ENCODE data around the gene PTCRA. TPM values are rescaled to one million over a fixed set of nuclear protein-coding genes. Genes with fewer than 3 reads are reported as not detected.
"Not testable (repeated sequence)": the region's sequence is repeated elsewhere in the genome, so short reads cannot be mapped to it uniquely, and the experiment has no call there.

The PTCRA gene
- total and polyA plus RNA-seq, 2 experiments from 2014 or later: not detected

- no peak for TF ChIP-seq EZH2 (IDR thresholded peaks at IDR 0.05; ENCODE audit: insufficient read depth, poor library complexity, severe bottlenecking)
- TF ChIP-seq EZH2phosphoT487 (IDR thresholded peaks at IDR 0.05; ENCODE audit: insufficient read depth, low read depth): no peak
- in situ Hi-C loops (cut with MboI): no loop called here
- 73 to 80% methylated on average over 8 to 9 of the region's 9 CpGs for WGBS, 2 experiments (ENCODE audit: low coverage in 1 of 2, low lambda C conversion rate in 2 of 2, missing lambda C conversion rate in 2 of 2)
- Histone ChIP-seq H3K9ac (no peak overlapping the region), H3K4me2 (ENCODE audit: unreplicated experiment) (no peak overlapping the region), H3K27me3 (replicated peaks; ENCODE audit: insufficient read depth) (no peaks in the 10 kb centered on the region), H3K36me3 (ENCODE audit: low read depth) (peaks cover 12% of the 10 kb centered on the region; the same call in 1 of the 2 replicates), H3K79me2 (ENCODE audit: insufficient read depth) (peaks cover 25% of the 10 kb centered on the region), H3K27ac (no peak overlapping the region), H3K9me2 (ENCODE audit: insufficient read depth) (no peaks in the 10 kb centered on the region), H2AFZ (no peak overlapping the region), H3F3A (ENCODE audit: insufficient read depth) (no peaks in the 10 kb centered on the region), H4K20me1 (ENCODE audit: insufficient read depth) (no peaks in the 10 kb centered on the region), H3K4me3 (no peak overlapping the region), H3K4me1 (ENCODE audit: insufficient read depth) (no peaks in the 10 kb centered on the region), H3K9me3 (ENCODE audit: low read depth) (no peaks in the 10 kb centered on the region)
- no peak for DNase-seq
These were observed 23.3 kb downstream of the PTCRA start for GRCh38 chr6:42938987-42939809.

GRCh38 chr6:42939810-42940167 is 23.9 kb downstream of the PTCRA start:
- no peak overlapping the region for H3K9ac ChIP-seq
- peaks cover 12% of the 10 kb centered on the region; the same call in 1 of the 2 replicates for H3K36me3 ChIP-seq (ENCODE audit: low read depth)
- WGBS, 2 experiments (ENCODE audit: low coverage in 1 of 2, low lambda C conversion rate in 2 of 2, missing lambda C conversion rate in 2 of 2): 72 to 76% methylated on average over 4 of the region's 4 CpGs
- no peak overlapping the region for H2AFZ ChIP-seq
- H3K4me1 ChIP-seq (ENCODE audit: insufficient read depth): no peaks in the 10 kb centered on the region
- H3F3A ChIP-seq (ENCODE audit: insufficient read depth): no peaks in the 10 kb centered on the region
- H4K20me1 ChIP-seq (ENCODE audit: insufficient read depth): no peaks in the 10 kb centered on the region
- peaks cover 19% of the 10 kb centered on the region for H3K79me2 ChIP-seq (ENCODE audit: insufficient read depth)
- no peak overlapping the region for H3K4me2 ChIP-seq (ENCODE audit: unreplicated experiment)
- no peaks in the 10 kb centered on the region for H3K9me2 ChIP-seq (ENCODE audit: insufficient read depth)
- in situ Hi-C loops (cut with MboI): no loop called here
- H3K27ac ChIP-seq: no peak overlapping the region
- H3K4me3 ChIP-seq: no peak overlapping the region
- H3K9me3 ChIP-seq (ENCODE audit: low read depth): no peaks in the 10 kb centered on the region
- H3K27me3 ChIP-seq (replicated peaks; ENCODE audit: insufficient read depth): no peaks in the 10 kb centered on the region
- DNase-seq: no peak
- no peak for TF ChIP-seq EZH2 (IDR thresholded peaks at IDR 0.05; ENCODE audit: insufficient read depth, poor library complexity, severe bottlenecking)
- TF ChIP-seq EZH2phosphoT487 (IDR thresholded peaks at IDR 0.05; ENCODE audit: insufficient read depth, low read depth): no peak

- no peaks in the 10 kb centered on the region for H3K9me3 ChIP-seq (ENCODE audit: low read depth)
- in situ Hi-C loops (cut with MboI): no loop called here
- no peak overlapping the region for H2AFZ ChIP-seq
- H3K27me3 ChIP-seq (replicated peaks; ENCODE audit: insufficient read depth): no peaks in the 10 kb centered on the region
- no peak for TF ChIP-seq EZH2phosphoT487 (IDR thresholded peaks at IDR 0.05; ENCODE audit: insufficient read depth, low read depth)
- TF ChIP-seq EZH2 (IDR thresholded peaks at IDR 0.05; ENCODE audit: insufficient read depth, poor library complexity, severe bottlenecking): no peak
- H3K36me3 ChIP-seq (ENCODE audit: low read depth): peaks cover 6% of the 10 kb centered on the region; the same call in 1 of the 2 replicates
- peaks cover 12% of the 10 kb centered on the region for H3K79me2 ChIP-seq (ENCODE audit: insufficient read depth)
- H3K27ac ChIP-seq: no peak overlapping the region
- H4K20me1 ChIP-seq (ENCODE audit: insufficient read depth): no peaks in the 10 kb centered on the region
- H3K9me2 ChIP-seq (ENCODE audit: insufficient read depth): no peaks in the 10 kb centered on the region
- no peak overlapping the region for H3K4me3 ChIP-seq
- 82 to 83% methylated on average over 6 of the region's 6 CpGs for WGBS, 2 experiments (ENCODE audit: low coverage in 1 of 2, low lambda C conversion rate in 2 of 2, missing lambda C conversion rate in 2 of 2)
- H3K9ac ChIP-seq: no peak overlapping the region
- no peaks in the 10 kb centered on the region for H3K4me1 ChIP-seq (ENCODE audit: insufficient read depth)
- H3F3A ChIP-seq (ENCODE audit: insufficient read depth): no peaks in the 10 kb centered on the region
- DNase-seq: no peak
- no peak overlapping the region for H3K4me2 ChIP-seq (ENCODE audit: unreplicated experiment)
These were observed 24.7 kb downstream of the PTCRA start for GRCh38 chr6:42940493-42941045.

GRCh38 chr6:42941356-42941755 is 25.5 kb downstream of the PTCRA start:
- H3K27ac ChIP-seq; H3K9me3 ChIP-seq (ENCODE audit: low read depth); H3K9me2 ChIP-seq (ENCODE audit: insufficient read depth); DNase-seq; H3K9ac ChIP-seq; H3K36me3 ChIP-seq (ENCODE audit: low read depth); H2AFZ ChIP-seq; H3K4me2 ChIP-seq (ENCODE audit: unreplicated experiment); H4K20me1 ChIP-seq (ENCODE audit: insufficient read depth); H3K27me3 ChIP-seq (replicated peaks; ENCODE audit: insufficient read depth); in situ Hi-C loops (cut with MboI); H3K4me1 ChIP-seq (ENCODE audit: insufficient read depth); H3K79me2 ChIP-seq (ENCODE audit: insufficient read depth); H3K4me3 ChIP-seq; H3F3A ChIP-seq (ENCODE audit: insufficient read depth): not testable (repeated sequence)
- 95 to 97% methylated on average over 5 of the region's 5 CpGs for WGBS, 2 experiments (ENCODE audit: low coverage in 1 of 2, low lambda C conversion rate in 2 of 2, missing lambda C conversion rate in 2 of 2)

Data from GM23248 (cell line).